Neural progenitor cell (in vitro differentiated cells): ENCODE results near the gene ZNF423.

Experiments
- EZH2 ChIP-seq: fragments of 200-600 bp; sonication (generic); IDR thresholded peaks from 2 replicates; pipeline ENCODE4 v1.6.1; 2017; ENCODE audit warnings: antibody characterized with exemption, mild to moderate bottlenecking, moderate library complexity
- TF ChIP-seq, protein P1 (sequence below): fragments of 200-600 bp; sonication (generic); IDR thresholded peaks from 2 replicates; pipeline ENCODE4 v1.5.1; 2017; ENCODE audit warnings: antibody characterized with exemption, mild to moderate bottlenecking

DNA sequence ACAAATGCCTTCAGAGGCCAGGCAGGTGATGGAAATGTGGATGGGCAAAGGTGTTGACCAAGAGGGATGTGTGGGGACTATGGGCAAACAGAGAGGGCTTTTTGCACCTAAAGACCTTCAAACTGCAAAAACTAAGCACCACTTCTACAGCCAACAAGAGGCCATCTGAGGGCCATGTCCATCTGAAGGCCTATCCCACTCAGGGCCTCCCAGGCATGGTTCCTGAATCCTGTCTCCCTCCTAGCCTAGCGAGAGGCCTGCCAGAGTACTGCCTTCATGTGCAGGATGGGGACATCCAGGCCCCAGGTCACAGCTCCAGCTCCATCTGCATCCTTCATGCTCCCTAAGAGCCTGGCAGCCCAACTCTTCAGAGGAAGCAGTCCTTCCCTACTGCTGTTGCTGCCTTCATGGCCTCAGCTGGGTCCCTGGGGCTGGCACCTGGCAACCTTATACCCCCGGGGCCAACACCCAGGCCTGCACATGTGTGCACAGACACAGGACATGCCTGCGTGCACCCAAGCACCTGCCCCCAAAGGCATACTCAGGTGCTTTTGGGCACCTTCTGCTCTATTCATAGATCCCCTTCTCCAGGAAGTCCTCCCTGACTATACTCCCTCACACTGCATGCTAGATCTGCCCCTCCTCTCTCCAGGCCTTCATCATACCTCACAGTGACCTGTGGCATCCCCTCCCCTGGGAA lies 387.2 kb downstream of the ZNF423 start:
- TF ChIP-seq, protein P1, sequence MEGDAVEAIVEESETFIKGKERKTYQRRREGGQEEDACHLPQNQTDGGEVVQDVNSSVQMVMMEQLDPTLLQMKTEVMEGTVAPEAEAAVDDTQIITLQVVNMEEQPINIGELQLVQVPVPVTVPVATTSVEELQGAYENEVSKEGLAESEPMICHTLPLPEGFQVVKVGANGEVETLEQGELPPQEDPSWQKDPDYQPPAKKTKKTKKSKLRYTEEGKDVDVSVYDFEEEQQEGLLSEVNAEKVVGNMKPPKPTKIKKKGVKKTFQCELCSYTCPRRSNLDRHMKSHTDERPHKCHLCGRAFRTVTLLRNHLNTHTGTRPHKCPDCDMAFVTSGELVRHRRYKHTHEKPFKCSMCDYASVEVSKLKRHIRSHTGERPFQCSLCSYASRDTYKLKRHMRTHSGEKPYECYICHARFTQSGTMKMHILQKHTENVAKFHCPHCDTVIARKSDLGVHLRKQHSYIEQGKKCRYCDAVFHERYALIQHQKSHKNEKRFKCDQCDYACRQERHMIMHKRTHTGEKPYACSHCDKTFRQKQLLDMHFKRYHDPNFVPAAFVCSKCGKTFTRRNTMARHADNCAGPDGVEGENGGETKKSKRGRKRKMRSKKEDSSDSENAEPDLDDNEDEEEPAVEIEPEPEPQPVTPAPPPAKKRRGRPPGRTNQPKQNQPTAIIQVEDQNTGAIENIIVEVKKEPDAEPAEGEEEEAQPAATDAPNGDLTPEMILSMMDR, result no peak
- TF ChIP-seq EZH2, result no peak
